Naive B cell (primary cell): ENCODE data around the gene FBXO27. TPM values are rescaled to one million over a fixed set of nuclear protein-coding genes. Genes with fewer than 3 reads are reported as not detected.
A peak's percentile ranks its signal among the peaks of the same experiment; 100 is the strongest.
"Not testable (repeated sequence)": the region's sequence is repeated elsewhere in the genome, so short reads cannot be mapped to it uniquely, and the experiment has no call there.

Experiments
- ATAC-seq, 2 donors: fragments of 150-1000 bp; cut with Tn5 transposase; 2 replicates each; pipeline ENCODE4 v1.10.0; 2021; ENCODE audit warnings: low read depth in 2 of 2, mild to moderate bottlenecking in 2 of 2, moderate library complexity in 2 of 2
- DNase-seq: peaks from one replicate; pipeline ENCODE4 v3.0.0; 2022
- H3K27ac Mint-ChIP-seq, 6 donors: one replicate each; pipeline ENCODE4 v1.8.0; 2020 to 2022; ENCODE audit warnings: mild to moderate bottlenecking in 6 of 6, mixed read lengths in 6 of 6, moderate library complexity in 5 of 6, inconsistent platforms in 2 of 6
- H3K27me3 Mint-ChIP-seq, 3 donors: one replicate each; pipeline ENCODE4 v1.8.0; 2021 to 2022; ENCODE audit warnings: mixed read lengths in 3 of 3, mild to moderate bottlenecking in 1 of 3
- H3K36me3 Mint-ChIP-seq, 2 donors: one replicate each; pipeline ENCODE4 v1.8.0; 2020 to 2022; ENCODE audit warnings: mixed read lengths in 2 of 2, inconsistent platforms in 1 of 2, mild to moderate bottlenecking in 1 of 2
- H3K4me1 Mint-ChIP-seq, 3 donors: one replicate each; pipeline ENCODE4 v1.8.0; 2020 to 2022; ENCODE audit warnings: mixed read lengths in 3 of 3, inconsistent platforms in 1 of 3, mild to moderate bottlenecking in 1 of 3, moderate library complexity in 1 of 3
- H3K4me3 Mint-ChIP-seq, 8 donors: one replicate each; pipeline ENCODE4 v1.8.0; 2020 to 2022; ENCODE audit warnings: mild to moderate bottlenecking in 8 of 8, mixed read lengths in 8 of 8, moderate library complexity in 8 of 8, inconsistent platforms in 2 of 8
- H3K9me3 Mint-ChIP-seq, 7 donors: one replicate each; pipeline ENCODE4 v1.8.0; 2020 to 2022; ENCODE audit warnings: mixed read lengths in 7 of 7, mild to moderate bottlenecking in 5 of 7, inconsistent platforms in 2 of 7, moderate library complexity in 1 of 7
- polyA plus RNA-seq, 6 donors: library from polyadenylated mRNA; unstranded; fragments of 300-500 nt; fragmentation: Illumina TruSeq; gene quantifications; one replicate each; pipeline ENCODE4 v1.2.3, GENCODE V29; 2021; ENCODE audit warnings: low read depth in 6 of 6

The FBXO27 gene
- not detected for polyA plus RNA-seq

GRCh38 chr19:39032063-39032918 lies at the start of gene FBXO27:
TSS of gene FBXO27 (minus strand) at chr19:39032549. CDS start at chr19:39032227, 322 bp downstream.
- H3K9me3 Mint-ChIP-seq = peaks cover 0 to 4% (median 3%) of the 10 kb centered on the region in 7 donors
- DNase-seq (no peak), ATAC-seq (no peak)
- H3K4me1 Mint-ChIP-seq = peaks cover 0 to 6% (median 5%) of the 10 kb centered on the region in 3 donors
- H3K36me3 Mint-ChIP-seq = peaks cover 3 to 5% of the 10 kb centered on the region in 2 donors
- H3K4me3 Mint-ChIP-seq = peak within 1 kb of the TSS; percentile 54 to 86 (median 71)
- no peak within 1 kb of the TSS for H3K27ac Mint-ChIP-seq
- peaks cover 5 to 40% (median 8%) of the 10 kb centered on the region in 3 donors for H3K27me3 Mint-ChIP-seq

- Mint-ChIP-seq H3K27ac (no peak overlapping the region), H3K4me1 (peaks cover 15 to 19% (median 16%) of the 10 kb centered on the region in 3 donors), H3K4me3 (no peak overlapping the region), H3K9me3 (no peaks in the 10 kb centered on the region), H3K27me3 (peaks cover 41 to 68% (median 61%) of the 10 kb centered on the region in 3 donors), H3K36me3 (peaks cover 0 to 12% of the 10 kb centered on the region in 2 donors)
- no peak for DNase-seq
- ATAC-seq = no peak
These were observed 48.1 kb upstream of the FBXO27 start for GRCh38 chr19:39080431-39080830.

- peaks cover 30 to 53% (median 42%) of the 10 kb centered on the region in 3 donors for H3K27me3 Mint-ChIP-seq
- ATAC-seq (no peak), DNase-seq (no peak)
- H3K9me3 Mint-ChIP-seq = no peaks in the 10 kb centered on the region
- no peak overlapping the region for H3K4me3 Mint-ChIP-seq
- H3K36me3 Mint-ChIP-seq = peaks cover 0 to 8% of the 10 kb centered on the region in 2 donors
- no peak overlapping the region for H3K27ac Mint-ChIP-seq
- peaks cover 10 to 16% (median 14%) of the 10 kb centered on the region in 3 donors for H3K4me1 Mint-ChIP-seq
These were observed 46.3 kb upstream of the FBXO27 start for GRCh38 chr19:39078436-39079200.

DNA sequence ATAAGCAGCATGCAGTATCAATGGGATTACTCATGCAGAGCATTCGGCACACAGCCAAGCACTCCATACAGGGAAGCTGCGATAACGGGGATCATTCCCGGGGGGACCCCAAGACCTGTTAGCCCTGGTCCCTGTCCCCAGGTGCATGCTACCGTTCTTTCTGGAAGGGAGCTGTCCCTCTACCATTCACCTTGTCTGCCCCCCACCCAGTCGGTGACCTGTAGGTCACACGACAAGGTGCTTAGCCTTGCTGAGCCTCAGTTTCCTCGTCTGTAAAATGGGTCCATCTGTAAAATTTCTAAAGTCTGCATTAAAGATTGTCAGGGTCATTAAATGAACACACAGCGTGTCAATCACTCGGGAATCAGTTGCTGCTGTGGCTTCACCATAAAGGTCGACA lies 45.0 kb upstream of the FBXO27 start:
- peaks cover 17 to 42% (median 30%) of the 10 kb centered on the region in 3 donors for H3K27me3 Mint-ChIP-seq
- DNase-seq = no peak
- no peaks in the 10 kb centered on the region for H3K9me3 Mint-ChIP-seq
- H3K36me3 Mint-ChIP-seq = peaks cover 0 to 8% of the 10 kb centered on the region in 2 donors
- ATAC-seq = no peak
- no peak overlapping the region for H3K4me3 Mint-ChIP-seq
- no peak overlapping the region for H3K27ac Mint-ChIP-seq
- H3K4me1 Mint-ChIP-seq = peaks cover 4 to 6% (median 6%) of the 10 kb centered on the region in 3 donors

DNA sequence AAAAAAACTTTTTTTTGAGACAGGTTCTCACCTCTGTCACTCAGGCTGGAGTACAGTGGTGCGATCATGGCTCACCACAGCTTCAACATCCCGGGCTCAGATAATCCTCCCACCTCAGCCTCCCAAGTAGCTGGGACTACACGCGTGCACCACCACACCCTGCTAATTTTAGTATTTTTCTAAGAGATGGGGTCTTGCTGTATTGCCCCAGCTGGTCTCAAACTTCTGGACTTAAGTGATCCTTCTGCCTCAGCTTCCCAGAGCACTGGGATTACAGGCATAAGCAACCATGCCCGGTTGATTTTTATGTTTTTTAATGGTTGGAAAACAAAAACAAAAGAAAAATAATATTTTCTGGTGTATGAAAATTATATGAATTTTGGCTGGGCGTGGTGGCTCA lies 42.6 kb upstream of the FBXO27 start:
- DNase-seq = no peak
- Mint-ChIP-seq H3K4me1 (peaks cover 4 to 6% (median 6%) of the 10 kb centered on the region in 3 donors), H3K9me3 (no peaks in the 10 kb centered on the region), H3K36me3 (peaks cover 0 to 8% of the 10 kb centered on the region in 2 donors), H3K27ac (no peak overlapping the region), H3K4me3 (no peak overlapping the region), H3K27me3 (peaks cover 9 to 37% (median 22%) of the 10 kb centered on the region in 3 donors)
- ATAC-seq = no peak

- Mint-ChIP-seq H3K27ac (no peak overlapping the region), H3K27me3 (peaks cover 9 to 37% (median 29%) of the 10 kb centered on the region in 3 donors), H3K9me3 (no peaks in the 10 kb centered on the region), H3K4me1 (peaks cover 4 to 6% (median 6%) of the 10 kb centered on the region in 3 donors), H3K36me3 (peaks cover 0 to 10% of the 10 kb centered on the region in 2 donors), H3K4me3 (no peak overlapping the region)
- DNase-seq (no peak), ATAC-seq (no peak)
These were observed 41.9 kb upstream of the FBXO27 start for GRCh38 chr19:39074205-39074692.

DNA sequence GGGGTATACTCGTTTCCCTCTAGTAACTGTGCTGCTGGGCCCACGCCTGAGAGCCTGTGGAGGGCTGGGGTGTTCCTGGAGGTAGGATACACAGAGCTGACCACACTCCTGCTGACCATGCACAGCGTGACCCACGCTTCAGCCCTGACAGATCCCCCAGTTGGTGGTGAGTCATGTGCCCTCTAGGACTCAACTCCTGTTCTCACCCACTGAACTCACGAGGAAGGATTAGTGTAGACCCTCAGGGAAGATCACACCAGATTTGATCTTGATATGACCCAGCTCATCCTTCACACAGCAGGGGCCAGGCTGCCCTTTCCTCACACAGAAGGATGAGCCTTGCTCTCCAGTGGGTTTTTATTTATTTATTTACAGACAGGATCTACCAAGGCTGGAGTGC lies 38.5 kb upstream of the FBXO27 start:
- Mint-ChIP-seq H3K4me3 (no peak overlapping the region), H3K27ac (no peak overlapping the region), H3K4me1 (peaks cover 4 to 6% (median 6%) of the 10 kb centered on the region in 3 donors), H3K27me3 (peaks cover 0 to 26% (median 17%) of the 10 kb centered on the region in 3 donors), H3K36me3 (peaks cover 0 to 8% of the 10 kb centered on the region in 2 donors), H3K9me3 (peaks cover 0 to 5% (median 2%) of the 10 kb centered on the region in 7 donors)
- DNase-seq = no peak
- no peak for ATAC-seq

DNA sequence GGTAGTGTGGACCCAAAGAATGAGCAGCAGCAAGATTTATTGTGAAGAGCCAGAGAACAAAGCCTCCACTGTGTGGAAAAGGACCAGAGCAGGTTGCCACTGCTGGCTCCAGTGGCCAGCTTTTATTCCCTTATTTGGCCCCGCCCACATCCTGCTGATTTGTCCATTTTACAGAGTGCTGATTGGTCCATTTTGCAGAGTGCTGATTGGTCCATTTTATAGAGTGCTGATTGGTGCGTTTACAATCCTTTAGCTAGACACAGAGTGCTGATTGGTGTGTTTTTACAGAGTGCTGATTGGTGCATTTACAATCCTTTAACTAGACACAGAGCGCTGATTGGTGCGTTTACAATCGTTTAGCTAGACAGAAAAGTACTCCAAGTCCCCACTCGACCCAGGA lies 35.9 kb upstream of the FBXO27 start:
- ATAC-seq, H3K27ac Mint-ChIP-seq, H3K36me3 Mint-ChIP-seq, DNase-seq, H3K9me3 Mint-ChIP-seq, H3K4me1 Mint-ChIP-seq: not testable (repeated sequence)
- peak overlapping the region in 1 of 8 donors; percentile 75 for H3K4me3 Mint-ChIP-seq
- H3K27me3 Mint-ChIP-seq = peaks cover 0 to 19% (median 13%) of the 10 kb centered on the region in 3 donors

GRCh38 chr19:39067104-39067503 lies 34.8 kb upstream of the FBXO27 start:
- H3K36me3 Mint-ChIP-seq = peaks cover 0 to 8% of the 10 kb centered on the region in 2 donors
- no peak for DNase-seq
- H3K27ac Mint-ChIP-seq = no peak overlapping the region
- no peak overlapping the region for H3K4me3 Mint-ChIP-seq
- H3K27me3 Mint-ChIP-seq = peaks cover 0 to 19% (median 13%) of the 10 kb centered on the region in 3 donors
- H3K9me3 Mint-ChIP-seq = peaks cover 0 to 5% (median 2%) of the 10 kb centered on the region in 7 donors
- H3K4me1 Mint-ChIP-seq = no peaks in the 10 kb centered on the region
- ATAC-seq = no peak

DNA sequence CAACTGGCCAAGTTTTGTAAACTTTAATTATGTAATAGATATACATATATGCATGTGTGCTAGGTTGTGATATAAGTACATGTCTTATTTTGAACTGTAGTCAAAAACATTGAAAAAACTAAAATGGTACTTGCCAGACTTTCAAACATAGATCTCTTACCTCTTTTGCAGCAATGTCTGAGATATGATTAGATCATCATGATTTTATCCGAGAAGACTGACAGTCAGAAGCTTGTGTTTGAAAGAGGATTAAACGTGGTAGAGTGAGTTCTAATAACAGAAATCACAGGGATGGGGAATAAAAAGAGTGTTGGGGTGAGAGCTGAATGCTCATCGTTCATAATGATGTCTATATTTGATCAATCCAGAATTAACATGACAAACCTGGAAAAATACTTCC lies 33.6 kb upstream of the FBXO27 start:
- peaks cover 0 to 5% (median 3%) of the 10 kb centered on the region in 7 donors for H3K9me3 Mint-ChIP-seq
- no peak for ATAC-seq

DNA sequence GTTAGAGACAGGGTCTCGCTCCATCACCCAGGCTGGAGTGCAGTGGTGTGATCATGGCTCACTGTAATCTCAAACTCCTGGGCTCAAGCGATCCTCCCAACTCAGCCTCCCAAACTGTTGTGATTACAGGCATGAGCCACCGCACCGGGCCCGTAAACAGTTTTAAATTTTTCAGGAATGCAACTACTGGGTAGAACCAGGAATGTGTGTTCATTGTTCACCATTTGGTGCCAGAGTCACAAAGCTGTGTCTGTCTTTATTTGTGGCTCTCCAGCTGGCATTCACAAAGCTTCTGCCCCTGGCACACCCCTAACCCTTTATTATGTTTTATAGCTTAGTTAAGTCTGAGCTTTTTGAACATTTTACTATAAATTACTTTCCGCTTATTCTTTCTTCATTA lies 32.1 kb upstream of the FBXO27 start:
- H3K9me3 Mint-ChIP-seq = peaks cover 0 to 5% (median 3%) of the 10 kb centered on the region in 7 donors
- peaks cover 0 to 8% of the 10 kb centered on the region in 2 donors for H3K36me3 Mint-ChIP-seq
- DNase-seq (no peak), ATAC-seq (no peak)
- H3K27me3 Mint-ChIP-seq = peaks cover 0 to 20% (median 18%) of the 10 kb centered on the region in 3 donors
- no peaks in the 10 kb centered on the region for H3K4me1 Mint-ChIP-seq
- no peak overlapping the region for H3K27ac Mint-ChIP-seq
- no peak overlapping the region for H3K4me3 Mint-ChIP-seq

More for the DNA sequence above, 33.6 kb upstream of the FBXO27 start:
- H3K4me3 Mint-ChIP-seq = no peak overlapping the region
- peaks cover 0 to 24% (median 20%) of the 10 kb centered on the region in 3 donors for H3K27me3 Mint-ChIP-seq
- H3K36me3 Mint-ChIP-seq = peaks cover 0 to 8% of the 10 kb centered on the region in 2 donors
- no peak for DNase-seq
- no peaks in the 10 kb centered on the region for H3K4me1 Mint-ChIP-seq
- peak overlapping the region in 1 of 6 donors; percentile 56 for H3K27ac Mint-ChIP-seq

DNA sequence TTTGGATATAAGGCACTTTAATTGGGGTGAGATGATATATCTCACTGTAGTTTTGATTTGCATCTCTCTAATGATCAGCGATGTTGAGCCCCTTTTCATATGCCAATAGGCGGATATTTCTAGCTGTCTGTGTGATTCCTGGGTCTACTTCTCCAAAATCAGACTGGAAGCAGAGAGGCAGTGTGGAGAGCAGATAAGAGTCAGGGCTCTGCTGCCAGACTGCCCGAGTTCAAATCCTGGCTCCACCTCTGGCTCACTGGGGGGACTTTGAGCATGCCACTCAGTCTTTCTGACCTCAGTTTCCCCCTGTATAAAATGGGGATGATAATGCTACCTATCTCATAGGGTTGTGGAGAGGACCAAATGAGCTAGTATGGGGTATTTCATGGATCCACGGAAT lies 27.8 kb upstream of the FBXO27 start:
- no peak overlapping the region for H3K4me3 Mint-ChIP-seq
- DNase-seq = no peak
- H3K36me3 Mint-ChIP-seq = no peaks in the 10 kb centered on the region
- H3K27ac Mint-ChIP-seq = no peak overlapping the region
- H3K27me3 Mint-ChIP-seq = peaks cover 6 to 12% (median 8%) of the 10 kb centered on the region in 3 donors
- no peaks in the 10 kb centered on the region for H3K4me1 Mint-ChIP-seq
- H3K9me3 Mint-ChIP-seq = peaks cover 0 to 7% (median 3%) of the 10 kb centered on the region in 7 donors
- ATAC-seq = no peak

DNA sequence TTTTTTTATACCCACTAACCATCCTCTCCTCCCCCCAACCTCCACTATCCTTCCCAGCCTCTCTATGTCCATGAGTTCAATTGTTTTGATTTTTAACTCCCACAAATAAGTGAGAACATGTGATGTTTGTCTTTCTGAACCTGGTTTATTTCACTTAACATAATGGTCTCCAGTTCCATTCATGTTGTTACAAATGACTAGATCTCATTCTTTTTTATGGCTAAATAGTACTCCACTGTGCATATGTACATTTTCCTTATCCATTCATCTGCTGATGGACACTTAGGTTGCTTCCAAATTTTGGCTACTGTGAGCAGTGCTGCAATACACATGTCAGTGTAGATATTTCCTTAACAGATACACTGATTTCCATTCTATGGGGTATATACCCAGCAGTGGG lies 27.0 kb upstream of the FBXO27 start:
- Mint-ChIP-seq H3K36me3 (no peaks in the 10 kb centered on the region), H3K4me3 (no peak overlapping the region), H3K4me1 (no peaks in the 10 kb centered on the region), H3K27ac (peak overlapping the region in 1 of 6 donors; percentile 44), H3K9me3 (peaks cover 0 to 7% (median 5%) of the 10 kb centered on the region in 7 donors), H3K27me3 (peaks cover 8 to 17% (median 10%) of the 10 kb centered on the region in 3 donors)
- DNase-seq = no peak
- ATAC-seq = no peak
